Activated CD4-positive, CD25-positive, alpha-beta regulatory T cell treated with anti-CD3 and anti-CD28 coated beads, Interleukin-2, amount 50 U/mL, for 24 hours (primary cell): ENCODE measurements around the gene KRTAP10-12.
"Not testable (repeated sequence)": the region's sequence is repeated elsewhere in the genome, so short reads cannot be mapped to it uniquely, and the experiment has no call there.

Experiments used
- ATAC-seq, 2 donors: fragments of 150-1000 bp; cut with Tn5 transposase; one replicate each; pipeline ENCODE4 v1.10.0; 2021; ENCODE audit warnings: mild to moderate bottlenecking in 1 of 2, moderate library complexity in 1 of 2

The KRTAP10-12 gene

DNA sequence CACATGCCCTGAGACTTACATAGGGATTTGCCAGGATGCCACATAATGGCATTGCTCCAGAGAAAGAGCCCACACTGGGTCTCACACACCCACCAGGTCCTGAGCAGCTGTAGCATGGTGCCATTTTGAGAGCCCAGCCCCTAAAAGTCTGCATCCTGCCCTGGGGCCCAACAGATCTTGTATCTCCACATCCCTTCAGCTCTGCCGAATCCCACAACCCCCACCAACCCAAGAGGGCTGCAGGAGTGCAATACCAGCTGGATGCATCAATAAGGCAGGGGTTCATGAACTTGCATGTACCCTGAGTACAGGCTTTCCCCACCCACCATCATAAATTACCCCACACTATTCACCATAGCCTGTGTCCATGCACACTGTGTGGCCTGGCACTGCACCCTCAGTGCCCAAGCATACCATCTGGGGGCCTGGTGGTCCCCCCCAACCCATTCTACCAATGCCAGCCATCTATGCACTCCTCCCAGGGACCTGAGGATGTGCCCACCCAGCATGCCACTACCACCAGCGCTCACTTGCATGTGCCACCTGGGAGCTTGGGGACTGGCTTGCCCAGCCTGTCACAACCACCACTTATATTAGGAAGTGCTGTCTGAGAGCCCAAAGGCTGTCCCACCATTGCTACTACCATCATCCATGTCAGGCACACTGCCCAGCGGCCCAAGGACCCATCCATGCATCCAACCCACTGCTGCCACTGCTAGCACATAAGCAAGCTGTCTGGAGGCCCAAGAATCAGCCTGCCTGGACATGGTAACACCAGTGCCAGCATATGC, 26.1 kb upstream of the KRTAP10-12 start:
- ATAC-seq, result no peak

- ATAC-seq, result no peak
Measured at GRCh38 chr21:44671911-44672310, 25.1 kb upstream of the KRTAP10-12 start.

DNA sequence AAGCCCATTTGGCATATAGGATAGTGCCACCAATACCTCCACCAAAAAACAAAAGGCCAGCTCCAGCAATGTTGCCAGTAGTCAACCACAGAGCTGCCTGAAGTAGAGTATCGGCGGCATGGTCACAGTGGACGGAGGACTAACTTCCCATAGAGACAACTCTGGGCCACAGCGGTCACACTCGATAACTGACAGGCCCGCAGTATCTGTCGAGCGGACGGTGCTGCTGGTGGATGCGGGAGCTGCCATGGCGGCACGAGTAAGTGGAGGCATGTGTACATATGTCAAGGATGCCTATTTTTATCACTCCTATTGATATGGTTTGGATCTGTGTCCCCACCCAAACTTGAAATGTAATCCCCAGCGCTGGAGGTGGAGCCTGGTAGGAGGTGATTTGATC, 19.1 kb upstream of the KRTAP10-12 start:
- no peak for ATAC-seq

DNA sequence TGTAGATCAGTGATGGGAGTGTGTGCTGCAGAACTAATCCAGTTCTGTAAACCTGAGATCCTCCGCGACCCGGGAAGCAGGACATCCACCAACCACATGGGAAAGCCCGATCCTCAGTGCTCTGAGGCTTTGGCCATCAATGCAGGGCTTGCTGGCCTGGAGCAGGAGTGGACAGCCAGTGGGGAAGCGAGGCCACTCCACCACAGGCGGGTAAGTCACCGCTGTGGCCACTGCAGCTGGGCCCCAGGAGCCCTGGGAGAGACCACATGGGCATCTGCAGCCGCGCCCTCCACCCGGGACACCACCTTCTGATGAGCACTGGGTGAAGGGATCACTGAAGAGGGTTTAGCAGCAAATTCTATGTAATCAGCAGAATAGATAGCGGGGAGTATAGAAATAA, 15.8 kb upstream of the KRTAP10-12 start:
- no peak for ATAC-seq

DNA sequence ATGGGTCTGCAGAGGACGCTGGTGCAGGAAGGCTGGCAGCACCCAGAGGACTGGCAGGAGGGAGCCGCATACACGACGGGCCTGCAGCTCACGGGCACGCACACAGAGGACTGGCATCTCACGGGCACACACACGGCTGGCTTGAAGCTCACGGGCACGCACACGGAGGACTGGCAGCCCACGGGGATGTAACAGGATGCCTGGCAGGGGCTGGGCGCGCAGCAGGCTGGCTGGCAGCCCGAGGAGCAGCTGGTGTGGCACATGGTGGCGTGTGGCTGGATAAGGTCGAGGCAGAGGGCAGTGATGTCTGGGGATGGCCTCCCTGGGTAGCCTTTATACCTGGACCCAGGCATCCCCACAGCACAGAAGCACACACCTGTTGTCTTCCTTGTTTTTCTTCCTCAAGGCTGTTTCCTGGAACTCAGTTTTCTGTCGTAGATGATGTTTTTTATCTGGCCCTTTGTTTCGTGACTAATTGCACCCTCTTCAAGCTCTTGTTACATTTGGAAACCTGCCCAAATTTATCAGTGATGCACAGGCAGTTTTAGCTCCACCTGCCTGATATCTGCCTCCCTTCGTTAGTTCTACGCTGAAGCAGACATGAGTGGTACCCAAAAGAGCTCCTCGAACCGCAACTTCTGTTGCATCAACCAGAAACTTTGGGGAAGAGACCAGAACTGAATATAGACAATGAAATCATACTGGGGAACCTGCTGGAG, 15.0 kb upstream of the KRTAP10-12 start, which contains the start of gene KRTAP12-1:
Gene KRTAP12-1 (minus strand): TSS at position 303 of the 719 bp plus-strand sequence. CDS start 40 bp downstream, at position 263.
- no peak for ATAC-seq

DNA sequence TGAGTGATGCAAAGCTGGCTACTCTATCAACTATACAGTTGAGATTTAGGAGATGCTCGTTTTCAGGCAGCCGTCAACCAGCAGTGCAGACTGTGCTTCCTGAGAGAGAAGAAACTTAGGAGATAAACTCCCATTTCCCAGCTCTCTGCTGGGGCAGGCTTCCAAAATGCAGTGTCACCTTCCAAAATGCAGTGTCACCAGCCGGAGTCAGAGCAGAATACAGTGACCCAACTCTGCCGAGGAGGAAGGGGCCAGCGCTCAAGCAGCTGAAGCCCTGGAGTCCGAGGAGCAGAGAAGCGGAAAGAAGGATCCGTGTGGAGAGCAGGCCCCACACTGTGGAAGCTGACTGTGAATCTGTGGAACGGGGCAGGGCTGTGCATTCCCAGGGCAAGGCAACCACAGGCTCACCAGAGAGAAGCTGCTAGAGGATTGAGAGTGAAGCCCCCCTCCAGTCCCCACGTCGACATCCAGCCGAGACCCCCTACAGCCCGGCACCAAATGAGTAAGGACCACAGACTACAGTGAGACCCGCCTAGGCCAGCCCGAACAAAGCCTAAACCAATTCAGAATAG, 14.3 kb upstream of the KRTAP10-12 start:
- ATAC-seq, result no peak

DNA sequence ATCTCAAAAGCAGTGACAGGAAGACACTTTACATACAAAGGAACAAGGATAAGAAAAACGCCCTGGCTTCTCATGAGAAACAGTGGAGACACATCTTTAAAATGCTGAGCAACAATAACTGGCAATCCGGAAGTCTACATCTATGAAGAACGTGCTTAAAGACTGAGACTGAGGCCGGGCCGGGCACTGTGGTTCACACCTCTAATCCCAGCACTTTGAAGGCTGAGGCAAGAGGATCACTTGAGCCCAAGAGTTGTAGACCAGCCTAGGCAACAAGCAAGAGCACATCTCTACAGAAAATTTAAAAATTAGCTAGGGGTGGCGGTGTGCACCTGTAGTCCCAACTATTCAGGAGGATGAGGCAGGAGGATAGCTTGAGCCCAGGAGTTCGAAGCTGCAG, 12.9 kb upstream of the KRTAP10-12 start:
- no peak for ATAC-seq

GRCh38 chr21:44684483-44684882, 12.5 kb upstream of the KRTAP10-12 start:
- ATAC-seq, result no peak

DNA sequence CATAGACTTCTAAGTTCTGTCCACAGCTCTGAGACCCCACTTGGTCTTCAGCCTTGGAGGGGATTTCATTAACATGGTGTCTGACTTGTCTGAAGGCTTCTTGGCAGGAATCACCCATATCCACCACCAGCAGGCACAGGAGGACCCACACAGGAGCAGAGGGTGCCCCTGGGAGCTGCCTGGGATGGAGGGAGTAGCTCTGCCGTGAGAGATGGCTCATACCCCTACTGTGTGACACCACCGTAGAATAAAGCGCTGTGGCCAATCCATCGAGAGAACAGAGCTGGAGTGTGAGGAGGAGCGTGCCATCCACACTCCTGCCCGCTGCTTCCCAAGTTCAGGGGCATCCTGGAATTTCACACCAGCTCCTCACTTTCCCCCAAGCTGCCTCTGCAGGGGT, 11.9 kb upstream of the KRTAP10-12 start:
- not testable (repeated sequence) for ATAC-seq

DNA sequence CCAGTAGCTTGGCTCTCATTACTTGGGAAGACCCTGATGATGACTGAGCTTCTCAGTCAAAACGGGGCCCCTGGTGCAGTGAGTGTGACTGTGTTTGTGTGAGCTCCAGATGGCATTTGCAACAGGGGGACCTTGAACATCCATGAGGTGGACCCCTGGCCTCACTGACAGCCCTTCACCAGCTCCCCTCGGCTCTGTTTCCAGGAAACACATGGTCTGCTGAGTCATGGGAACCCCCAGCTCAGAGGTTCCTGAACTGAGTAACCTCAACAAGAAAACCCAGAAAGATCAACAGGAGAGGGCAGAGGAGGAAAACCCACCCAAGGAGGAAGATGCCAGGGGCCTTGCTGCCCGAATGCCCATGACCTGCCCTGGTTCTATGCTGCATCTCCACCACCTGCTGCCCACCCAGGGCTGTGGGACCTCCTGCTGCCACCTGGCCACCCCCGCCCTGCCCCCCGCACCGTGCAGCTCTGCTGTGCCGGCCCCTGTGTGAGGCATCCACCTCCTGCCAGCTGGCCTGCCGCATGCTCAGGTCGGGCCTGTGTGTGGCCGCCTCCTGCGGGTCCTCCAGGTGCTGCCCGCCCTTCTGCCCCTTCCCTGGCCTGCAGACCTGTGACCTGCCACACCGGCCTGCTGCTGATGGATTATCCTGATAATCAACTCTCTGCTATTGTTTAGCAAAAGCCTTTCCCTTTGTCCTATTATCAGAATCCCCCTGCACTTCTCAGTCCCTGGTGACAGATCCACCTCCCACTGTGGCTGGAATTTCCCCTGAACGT, 10.8 kb upstream of the KRTAP10-12 start:
- ATAC-seq, result no peak

DNA sequence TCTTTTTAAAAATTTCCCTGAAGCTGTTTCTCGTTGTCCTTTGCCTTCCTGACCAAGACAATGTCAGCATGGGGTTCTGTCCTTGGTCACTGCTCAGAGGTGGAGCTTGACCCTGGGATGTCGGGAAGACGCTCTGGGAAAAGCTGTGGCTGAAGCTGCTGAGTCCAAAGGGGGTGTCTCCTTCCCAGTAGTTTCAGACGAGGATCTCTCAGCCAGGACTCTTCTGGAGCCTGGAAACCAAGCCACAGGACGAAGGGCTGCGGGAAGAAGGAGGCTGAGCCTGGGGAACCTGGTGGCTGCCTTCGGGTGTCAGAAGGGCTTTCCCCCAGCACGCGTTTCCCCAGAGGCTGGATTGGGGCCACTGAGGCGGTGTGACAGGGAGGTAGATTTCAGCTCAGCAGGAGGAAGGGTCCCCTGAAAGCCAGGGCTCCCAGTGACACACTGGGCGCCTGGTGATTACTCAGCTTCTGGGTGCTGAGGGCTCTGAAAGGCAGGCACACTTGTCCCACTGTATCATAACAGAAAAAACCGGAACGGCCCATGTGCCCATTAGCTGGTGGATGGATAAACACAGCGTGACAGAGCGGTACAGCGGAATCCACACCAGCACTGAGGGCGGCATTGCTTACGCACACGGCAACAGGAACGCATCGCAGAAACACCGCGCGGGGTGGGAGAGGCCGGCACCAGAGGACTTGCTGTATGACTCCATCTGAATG, 10.0 kb upstream of the KRTAP10-12 start:
- ATAC-seq, result no peak

DNA sequence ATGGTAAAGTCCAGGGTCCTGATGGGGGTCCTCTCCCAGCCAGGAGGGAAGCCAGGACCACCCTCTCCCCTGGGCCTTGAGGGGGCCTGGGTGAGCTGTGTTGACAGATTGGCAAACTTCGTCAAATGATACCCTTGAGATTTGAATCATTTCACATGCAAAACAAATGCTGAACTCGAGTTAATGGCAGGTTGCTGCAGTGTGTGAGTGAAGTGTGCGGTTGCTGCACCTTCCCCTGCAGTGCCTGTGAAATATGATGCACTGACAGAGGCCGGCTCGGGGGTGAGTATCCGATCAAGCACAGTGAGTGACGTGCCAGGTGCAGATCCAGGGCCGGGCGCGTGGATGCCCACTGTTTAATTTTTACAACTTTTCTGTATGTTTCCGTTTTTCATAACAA, 9.3 kb upstream of the KRTAP10-12 start:
- no peak for ATAC-seq

DNA sequence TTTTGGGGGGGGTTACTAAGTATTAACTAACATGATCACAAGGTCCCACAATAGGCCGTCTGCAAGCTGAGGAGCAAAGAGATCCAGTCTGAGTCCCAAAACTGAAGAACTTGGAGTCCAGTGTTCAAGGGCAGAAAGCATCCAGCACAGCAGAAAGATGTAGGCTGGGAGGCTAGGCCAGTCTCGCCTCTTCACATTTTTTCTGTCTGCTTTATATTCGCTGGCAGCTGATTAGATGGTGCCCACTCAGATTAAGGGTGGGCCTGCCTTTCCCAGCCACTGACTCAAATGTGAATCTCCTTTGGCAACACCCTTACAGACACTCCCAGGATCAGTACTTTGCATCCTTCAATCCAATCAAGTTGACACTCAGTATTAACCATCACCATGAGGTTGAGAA, 7.2 kb upstream of the KRTAP10-12 start:
- not testable (repeated sequence) for ATAC-seq

GRCh38 chr21:44691686-44692085, 5.3 kb upstream of the KRTAP10-12 start:
- ATAC-seq, result no peak

DNA sequence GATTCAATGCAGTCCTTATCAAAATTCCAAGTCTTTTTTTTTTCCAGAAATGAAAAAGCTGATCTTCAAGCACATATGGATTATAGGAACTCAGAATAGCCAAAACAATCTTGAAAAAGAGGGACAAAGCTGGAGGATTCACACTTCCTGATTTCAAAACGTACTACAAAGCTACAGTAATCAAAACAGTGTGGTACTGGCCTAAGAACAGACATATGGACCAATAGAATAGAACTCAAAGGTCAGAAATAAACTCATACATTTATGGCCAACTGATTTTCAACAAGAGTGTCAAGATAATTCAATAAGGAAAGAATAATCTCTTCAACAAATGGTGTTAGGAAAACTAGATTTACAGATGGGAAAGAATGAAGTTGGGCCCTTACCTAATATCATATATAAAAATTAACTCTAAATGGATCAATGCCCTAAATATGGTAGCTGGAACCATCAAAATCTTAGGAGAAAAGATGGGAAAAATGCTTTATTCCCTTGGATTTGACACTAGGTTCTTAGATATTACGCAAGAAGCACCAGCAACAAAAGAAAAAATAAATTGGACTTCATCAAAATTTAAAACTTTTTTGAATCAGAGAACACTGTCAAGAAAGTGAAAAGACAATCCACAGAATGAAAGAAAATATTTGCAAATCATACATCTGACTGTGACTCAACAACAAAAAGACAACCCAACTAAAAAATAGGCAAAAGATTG, 4.0 kb upstream of the KRTAP10-12 start:
- no peak for ATAC-seq

DNA sequence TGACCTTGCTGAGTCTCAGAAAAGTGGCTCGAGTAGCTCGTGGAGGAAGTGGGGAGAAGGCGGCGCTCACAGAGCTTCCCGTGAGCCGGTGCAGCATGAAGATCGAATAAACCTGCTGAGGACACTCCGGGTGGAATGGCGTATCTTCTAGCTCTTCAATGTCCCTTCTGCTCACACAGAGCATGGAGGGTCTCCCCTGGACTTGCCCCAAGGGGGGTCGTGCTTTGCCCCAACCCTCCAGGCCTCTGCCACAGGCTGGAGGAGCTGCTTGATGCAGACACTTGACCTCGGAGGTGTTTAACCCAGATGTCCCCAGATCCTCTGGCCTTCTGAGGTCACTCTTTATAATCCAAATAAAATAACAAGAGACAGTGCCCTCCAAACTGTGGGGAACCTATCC, 2.2 kb upstream of the KRTAP10-12 start:
- no peak for ATAC-seq

- ATAC-seq, result no peak
Measured at GRCh38 chr21:44695184-44695583, 1.8 kb upstream of the KRTAP10-12 start.

- ATAC-seq, result no peak
Measured at GRCh38 chr21:44695641-44696040, 1.3 kb upstream of the KRTAP10-12 start.

DNA sequence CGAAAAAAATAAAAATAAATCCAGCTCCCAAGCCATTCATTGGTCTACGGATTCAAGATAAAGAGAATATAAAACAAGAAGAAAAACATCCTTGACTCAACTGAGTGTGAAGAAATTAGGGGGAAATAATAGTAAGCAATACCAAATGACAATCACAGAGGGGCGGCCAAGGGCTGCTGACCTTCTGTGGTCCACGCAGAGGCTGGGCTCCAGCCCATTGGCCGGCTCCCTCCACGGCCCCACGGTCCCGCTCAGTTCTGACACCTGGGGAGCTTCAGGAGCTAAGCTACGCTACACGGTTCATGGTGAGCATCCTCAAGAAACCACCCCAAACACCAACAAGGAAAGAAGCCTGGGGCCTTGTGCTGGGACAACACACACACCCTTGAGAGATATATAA, 400 bp upstream of the KRTAP10-12 start:
- no peak for ATAC-seq

GRCh38 chr21:44697811-44698734, 1.1 kb downstream of the KRTAP10-12 start:
- ATAC-seq, result no peak
